ENCODE data around the gene ABHD6.
A peak's percentile ranks its signal among the peaks of the same experiment; 100 is the strongest.
"Not testable (repeated sequence)": the region's sequence is repeated elsewhere in the genome, so short reads cannot be mapped to it uniquely, and the experiment has no call there.

The ABHD6 gene

GRCh38 chr3:58210761-58211460 is 26.7 kb upstream of the ABHD6 start, which contains the start of gene DNASE1L3:
DNASE1L3 (minus strand) TSS chr3:58210972; CDS start chr3:58210906, 66 bp downstream.
- no peak for DNase-seq (ENCODE audit: low read depth)

GRCh38 chr3:58214484-58215316 is 22.9 kb upstream of the ABHD6 start:
- no peak for DNase-seq (ENCODE audit: low read depth)

GRCh38 chr3:58215317-58216025 is 22.1 kb upstream of the ABHD6 start:
- no peak for DNase-seq (ENCODE audit: low read depth)

GRCh38 chr3:58216496-58217195 is 20.9 kb upstream of the ABHD6 start:
- DNase-seq (ENCODE audit: low read depth): no peak

- peak; percentile 47 for DNase-seq (ENCODE audit: low read depth)
These were observed 20.3 kb upstream of the ABHD6 start for GRCh38 chr3:58217209-58217811.

GRCh38 chr3:58218904-58219303 is 18.7 kb upstream of the ABHD6 start:
- no peak for DNase-seq (ENCODE audit: low read depth)

GRCh38 chr3:58222161-58222724 is 15.3 kb upstream of the ABHD6 start:
- DNase-seq (ENCODE audit: low read depth): no peak

GRCh38 chr3:58223855-58224254 is 13.7 kb upstream of the ABHD6 start:
- DNase-seq (ENCODE audit: low read depth): no peak

- not testable (repeated sequence) for DNase-seq (ENCODE audit: low read depth)
These were observed 9.7 kb upstream of the ABHD6 start for GRCh38 chr3:58227933-58228332.

- no peak for DNase-seq (ENCODE audit: low read depth)
These were observed 6.6 kb upstream of the ABHD6 start for GRCh38 chr3:58230876-58231552.

- DNase-seq (ENCODE audit: low read depth): no peak
These were observed 5.9 kb upstream of the ABHD6 start for GRCh38 chr3:58231666-58232065.

- DNase-seq (ENCODE audit: low read depth): no peak
These were observed 3.1 kb upstream of the ABHD6 start for GRCh38 chr3:58234516-58234931.

- no peak for DNase-seq (ENCODE audit: low read depth)
These were observed 1.6 kb upstream of the ABHD6 start for GRCh38 chr3:58235970-58236369.

- no peak for DNase-seq (ENCODE audit: low read depth)
These were observed 910 bp upstream of the ABHD6 start for GRCh38 chr3:58236527-58237237.

GRCh38 chr3:58237941-58238681 is 519 bp downstream of the ABHD6 start:
- no peak for DNase-seq (ENCODE audit: low read depth)

- no peak for DNase-seq (ENCODE audit: low read depth)
These were observed 1.2 kb downstream of the ABHD6 start for GRCh38 chr3:58238830-58239229.

GRCh38 chr3:58241306-58242044 is 3.9 kb downstream of the ABHD6 start:
- DNase-seq (ENCODE audit: low read depth): no peak

GRCh38 chr3:58242340-58242739 is 4.7 kb downstream of the ABHD6 start:
- DNase-seq (ENCODE audit: low read depth): no peak

- DNase-seq (ENCODE audit: low read depth): not testable (repeated sequence)
These were observed 5.3 kb downstream of the ABHD6 start for GRCh38 chr3:58242860-58243259.

All from GM04504 (cell line).